HepG2 (cell line): ENCODE data around the gene APC2. TPM values are rescaled to one million over a fixed set of nuclear protein-coding genes. Genes with fewer than 3 reads are reported as not detected.
A peak's percentile ranks its signal among the peaks of the same experiment; 100 is the strongest.

ENCODE experiments used
- CCAR2 ChIP-seq: fragments of 200-400 bp; formaldehyde crosslinking; optimal IDR thresholded peaks from 2 replicates; pipeline ENCODE3; 2018; ENCODE audit warnings: low read depth, mild to moderate bottlenecking, low read length, moderate library complexity
- CENPBD1 ChIP-seq: sonication (generic); formaldehyde crosslinking; IDR thresholded peaks from 2 replicates; pipeline ENCODE4 v1.8.0; 2022; ENCODE audit warnings: missing genetic modification reagents, low read depth, mild to moderate bottlenecking, borderline replicate concordance
- GABPB1 ChIP-seq: IDR thresholded peaks from 2 replicates; pipeline ENCODE4 v1.6.1; 2016; ENCODE audit warnings: mild to moderate bottlenecking, missing genetic modification reagents, moderate library complexity, missing compliant biosample characterization
- HMGXB4 ChIP-seq, 2 experiments: sonication (generic) in 1 of 2; formaldehyde crosslinking in 1 of 2; IDR thresholded peaks; 2 replicates each; pipeline versions ENCODE4 v1.4.0 to v1.6.1; 2018 to 2020; ENCODE audit warnings: missing genetic modification reagents in 2 of 2, borderline replicate concordance in 1 of 2, low read depth in 1 of 2, mild to moderate bottlenecking in 1 of 2, missing biosample characterization in 1 of 2
- HOXA7 ChIP-seq: sonication (generic); formaldehyde crosslinking; IDR thresholded peaks from 2 replicates; pipeline ENCODE4 v1.8.1; 2022; ENCODE audit warnings: mild to moderate bottlenecking, missing genetic modification reagents, moderate library complexity
- JUND ChIP-seq: sonication (generic); formaldehyde crosslinking; IDR thresholded peaks from 2 replicates; pipeline ENCODE4 v1.8.0; 2022; ENCODE audit warnings: mild to moderate bottlenecking, missing genetic modification reagents
- MEIS2 ChIP-seq: sonication (generic); formaldehyde crosslinking; IDR thresholded peaks from 2 replicates; pipeline ENCODE4 v1.9.0; 2021; ENCODE audit warnings: mild to moderate bottlenecking, missing genetic modification reagents
- MLXIP ChIP-seq: sonication (generic); formaldehyde crosslinking; IDR thresholded peaks from 2 replicates; pipeline ENCODE4 v1.9.0; 2021; ENCODE audit warnings: missing genetic modification reagents, borderline replicate concordance
- NR2F6 ChIP-seq, 2 experiments: IDR thresholded peaks; 2 replicates each; pipeline ENCODE4 v1.6.1; 2016; ENCODE audit warnings: antibody characterized with exemption in 1 of 2, mild to moderate bottlenecking in 1 of 2
- PAF1 ChIP-seq: IDR thresholded peaks from 2 replicates; pipeline ENCODE4 v1.6.1; 2016; ENCODE audit warnings: missing genetic modification reagents, missing compliant biosample characterization
- PATZ1 ChIP-seq: sonication (generic); formaldehyde crosslinking; IDR thresholded peaks from 2 replicates; pipeline ENCODE4 v1.4.0; 2020; ENCODE audit warnings: missing genetic modification reagents
- SMYD3 ChIP-seq: sonication (generic); formaldehyde crosslinking; IDR thresholded peaks from 2 replicates; pipeline ENCODE4 v1.8.1; 2023; ENCODE audit warnings: mild to moderate bottlenecking, missing genetic modification reagents
- TCF7L2 ChIP-seq: IDR thresholded peaks from 2 replicates; pipeline ENCODE4 v1.6.1; 2011; ENCODE audit warnings: mild to moderate bottlenecking, low read depth, low read length, moderate library complexity
- THAP11 ChIP-seq: IDR thresholded peaks from 2 replicates; pipeline ENCODE4 v1.6.1; 2016; ENCODE audit warnings: missing biosample characterization, missing genetic modification reagents
- ZFP36L1 ChIP-seq: sonication (generic); formaldehyde crosslinking; IDR thresholded peaks from 2 replicates; pipeline ENCODE4 v1.8.0; 2022; ENCODE audit warnings: mild to moderate bottlenecking, missing genetic modification reagents, moderate library complexity
- ZIK1 ChIP-seq: sonication (generic); formaldehyde crosslinking; IDR thresholded peaks from 2 replicates; pipeline ENCODE4 v1.5.0; 2020; ENCODE audit warnings: mild to moderate bottlenecking, low read depth, missing genetic modification reagents, borderline replicate concordance
- ZNF121 ChIP-seq: sonication (generic); formaldehyde crosslinking; IDR thresholded peaks from 2 replicates; pipeline ENCODE4 v1.5.0; 2020; ENCODE audit warnings: mild to moderate bottlenecking, missing genetic modification reagents
- ZNF546 ChIP-seq: sonication (generic); formaldehyde crosslinking; conservative IDR thresholded peaks from 2 replicates; pipeline ENCODE4 v1.8.1; 2023; ENCODE audit warnings: mild to moderate bottlenecking, missing genetic modification reagents
- ZNF605 ChIP-seq: sonication (generic); formaldehyde crosslinking; IDR thresholded peaks from 2 replicates; pipeline ENCODE4 v1.8.0; 2022; ENCODE audit warnings: mild to moderate bottlenecking, missing genetic modification reagents
- ZNF784 ChIP-seq: sonication (generic); formaldehyde crosslinking; IDR thresholded peaks from 2 replicates; pipeline ENCODE4 v1.5.1; 2020; ENCODE audit warnings: missing genetic modification reagents, mild to moderate bottlenecking, borderline replicate concordance
- polyA plus RNA-seq, 8 experiments: library from polyadenylated mRNA; depleted of rRNA in 3 of 8; stranded (reverse) in 7 of 8; unstranded in 1 of 8; fragments of >200 nt; fragmentation: Illumina TruSeq in 4 of 8; extraction: Trizol in 4 of 8; gene quantifications; 2 replicates each; pipeline versions ENCODE4 v1.2.1 to v1.2.3, GENCODE V29; 2011 to 2016; ENCODE audit warnings: low read depth in 4 of 8, missing spikeins in 1 of 8, mixed read lengths in 1 of 8; ENCODE audit not compliant: insufficient read depth in 1 of 8
- total RNA-seq, 5 experiments: library from RNA; depleted of rRNA; stranded (reverse); fragments of >200 nt; fragmentation: Illumina TruSeq; extraction: Trizol; gene quantifications; 2 replicates each; pipeline ENCODE4 v1.2.3, GENCODE V29; 2016; ENCODE audit warnings: low read depth in 1 of 5

The APC2 gene
- total and polyA plus RNA-seq, 2 of the 13 experiments (the other 11 are each of a cell fraction or from before 2014, with no cell fraction given), result 0.08 to 0.22 TPM

GRCh38 chr19:1445185-1445931, 4.6 kb upstream of the APC2 start (continued):
- no peak for TF ChIP-seq CENPBD1
- no peak for TF ChIP-seq CCAR2
- TF ChIP-seq ZNF121 (CRISPR knock-in tag), result no peak
- TF ChIP-seq HMGXB4 (CRISPR knock-in tag; IDR thresholded peaks at IDR 0.05; ENCODE audit: borderline replicate concordance in 1 of 2, low read depth in 1 of 2), result peak; percentile 86 to 92
- no peak for TF ChIP-seq HOXA7 (CRISPR knock-in tag)
- peak; percentile 39; the same call in 1 of the 2 replicates for TF ChIP-seq THAP11 (CRISPR knock-in tag)
- no peak for TF ChIP-seq PAF1 (CRISPR knock-in tag)
- TF ChIP-seq ZFP36L1, result no peak
- no peak for TF ChIP-seq MLXIP (CRISPR knock-in tag)
- no peak for TF ChIP-seq TCF7L2
- TF ChIP-seq ZNF605 (CRISPR knock-in tag), result no peak
- no peak for TF ChIP-seq NR2F6 (IDR thresholded peaks at IDR 0.05)
- no peak for TF ChIP-seq NR2F6 (CRISPR knock-in tag; IDR thresholded peaks at IDR 0.05)
- TF ChIP-seq GABPB1 (CRISPR knock-in tag), result peak; percentile 67; the same call in 1 of the 2 replicates
- 0 out of 2 replicates have a peak, but pooled peaks have one; percentile 33 for TF ChIP-seq PATZ1 (CRISPR knock-in tag)
- no peak for TF ChIP-seq ZNF784 (CRISPR knock-in tag)
- no peak for TF ChIP-seq SMYD3 (CRISPR knock-in tag)
- TF ChIP-seq ZNF546 (CRISPR knock-in tag), result no peak
- TF ChIP-seq MEIS2 (CRISPR knock-in tag), result no peak
- TF ChIP-seq ZIK1 (CRISPR knock-in tag), result 0 out of 2 replicates have a peak, but pooled peaks have one; percentile 35
- TF ChIP-seq JUND (CRISPR knock-in tag), result no peak
